GM19240 (cell line): Measurements from ENCODE around the gene MLX.

Source experiments
- DNase-seq: peaks from one replicate; pipeline ENCODE4 v3.0.0; 2011; ENCODE audit warnings: low spot score; ENCODE audit not compliant: insufficient read length

The MLX gene

GRCh38 chr17:42566883-42567573, at the start of gene MLX:
TSS of gene MLX (plus strand) at chr17:42567100. CDS start at chr17:42567125, 25 bp downstream.
- DNase-seq = peak; percentile 91

- peak; percentile 80 for DNase-seq
These were observed 49.4 kb upstream of the MLX start for GRCh38 chr17:42517516-42517915.

GRCh38 chr17:42518046-42518754, 48.7 kb upstream of the MLX start:
- DNase-seq = no peak

GRCh38 chr17:42518755-42519545, 48.0 kb upstream of the MLX start:
- DNase-seq = no peak

GRCh38 chr17:42519546-42520491, 47.1 kb upstream of the MLX start:
- DNase-seq = no peak

GRCh38 chr17:42520540-42520951, 46.4 kb upstream of the MLX start:
- no peak for DNase-seq

GRCh38 chr17:42521036-42521435, 45.9 kb upstream of the MLX start:
- no peak for DNase-seq

- no peak for DNase-seq
These were observed 45.1 kb upstream of the MLX start for GRCh38 chr17:42521666-42522262.

GRCh38 chr17:42522263-42522790, 44.6 kb upstream of the MLX start:
- no peak for DNase-seq

- no peak for DNase-seq
These were observed 44.1 kb upstream of the MLX start for GRCh38 chr17:42522798-42523278.

- no peak for DNase-seq
These were observed 41.7 kb upstream of the MLX start for GRCh38 chr17:42525221-42525620.

- no peak for DNase-seq
These were observed 40.9 kb upstream of the MLX start for GRCh38 chr17:42526031-42526444.

- no peak for DNase-seq
These were observed 39.0 kb upstream of the MLX start for GRCh38 chr17:42527932-42528331.

GRCh38 chr17:42529061-42529460, 37.8 kb upstream of the MLX start:
- DNase-seq = no peak

GRCh38 chr17:42530952-42531454, 35.9 kb upstream of the MLX start:
- no peak for DNase-seq

GRCh38 chr17:42531455-42532354, 35.2 kb upstream of the MLX start:
- DNase-seq = no peak

GRCh38 chr17:42535155-42536047, 31.5 kb upstream of the MLX start:
- no peak for DNase-seq

- peak; percentile 100 for DNase-seq
These were observed 30.9 kb upstream of the MLX start, which contains the start of gene NAGLU for GRCh38 chr17:42536048-42536371. TSS of gene NAGLU (plus strand) at chr17:42536241. CDS start at chr17:42536273, 32 bp downstream.
